IMR-90 (cell line): Measurements from ENCODE around the gene ATXN1. TPM values are rescaled to one million over a fixed set of nuclear protein-coding genes. Genes with fewer than 3 reads are reported as not detected.

Experiments used
- ATAC-seq: fragments of 200-7000 bp; cut with Tn5 transposase; 2 replicates; pipeline ENCODE4 v1.9.1; 2020; ENCODE audit warnings: low read depth, mild to moderate bottlenecking, moderate library complexity
- BruUV-seq: library from RNA; stranded (reverse); fragments of 400-500 nt; replicated peaks from 2 replicates; lab custom pipeline; 2021; lab: Mats Ljungman, UMichigan
- CTCF ChIA-PET: fragments of 300-600 bp; formaldehyde crosslinking; extraction: SDS; loops from one replicate; lab custom pipeline; 2021; ENCODE audit warnings: antibody characterized with exemption; lab: Yijun Ruan, JAX
- POLR2A ChIA-PET: fragments of 300-600 bp; sonication (Branson Sonifier 250); formaldehyde crosslinking; loops from one replicate; lab custom pipeline; 2022; ENCODE audit warnings: antibody characterized with exemption; ENCODE audit not compliant: unreplicated experiment; lab: Charles Lee
- DNase-seq: peaks from one replicate; pipeline ENCODE4 v3.0.0; 2013
- H2AFZ ChIP-seq: replicated peaks from 2 replicates; pipeline ENCODE3; 2013; ENCODE audit warnings: low read length, mild to moderate bottlenecking; ENCODE audit not compliant: poor library complexity
- H2AK5ac ChIP-seq: 2 replicates; pipeline ENCODE4 v1.6.1; 2013; ENCODE audit warnings: low read depth, low read length, inconsistent platforms
- H2AK9ac ChIP-seq: replicated peaks from 2 replicates; pipeline ENCODE3; 2013; ENCODE audit warnings: mild to moderate bottlenecking, low read depth, low read length, moderate library complexity; ENCODE audit not compliant: poor library complexity
- H2BK120ac ChIP-seq: 2 replicates; pipeline ENCODE4 v1.6.1; 2013; ENCODE audit warnings: low read depth, low read length, inconsistent platforms
- H2BK15ac ChIP-seq: 3 replicates; pipeline ENCODE4 v1.6.1; 2013; ENCODE audit warnings: low read depth, low read length, inconsistent platforms
- H2BK20ac ChIP-seq: 2 replicates; pipeline ENCODE4 v1.6.1; 2013; ENCODE audit warnings: low read depth, mild to moderate bottlenecking, inconsistent platforms, low read length, moderate library complexity
- H2BK5ac ChIP-seq: 2 replicates; pipeline ENCODE4 v1.6.1; 2013; ENCODE audit warnings: mild to moderate bottlenecking, low read depth, low read length, inconsistent platforms; ENCODE audit not compliant: poor library complexity, severe bottlenecking
- H3K14ac ChIP-seq: replicated peaks from 2 replicates; pipeline ENCODE4 v1.6.1; 2013; ENCODE audit warnings: low read depth, low read length, inconsistent platforms
- H3K18ac ChIP-seq: 2 replicates; pipeline ENCODE4 v1.6.1; 2013; ENCODE audit warnings: low read depth, low read length, control low read depth
- H3K23ac ChIP-seq: 2 replicates; pipeline ENCODE4 v1.6.1; 2013; ENCODE audit warnings: low read depth, low read length, inconsistent platforms
- H3K27ac ChIP-seq: 2 replicates; pipeline ENCODE4 v1.5.1; 2013; ENCODE audit warnings: mild to moderate bottlenecking, control low read depth, low read length; ENCODE audit not compliant: insufficient read depth
- H3K27me3 ChIP-seq: 2 replicates; pipeline ENCODE4 v1.6.1; 2013; ENCODE audit warnings: low read length; ENCODE audit not compliant: control insufficient read depth, insufficient read depth
- H3K36me3 ChIP-seq: 2 replicates; pipeline ENCODE4 v1.6.1; 2013; ENCODE audit warnings: low read length, mixed read lengths; ENCODE audit not compliant: control insufficient read depth, insufficient read depth
- H3K4ac ChIP-seq: 2 replicates; pipeline ENCODE4 v1.6.1; 2013; ENCODE audit warnings: low read depth, low read length, inconsistent platforms
- H3K4me1 ChIP-seq: 2 replicates; pipeline ENCODE4 v1.6.1; 2013; ENCODE audit warnings: low read length, mixed read lengths; ENCODE audit not compliant: control insufficient read depth, insufficient read depth
- H3K4me2 ChIP-seq: 2 replicates; pipeline ENCODE4 v1.6.1; 2013; ENCODE audit warnings: low read depth, mild to moderate bottlenecking, control low read depth, low read length, moderate library complexity
- H3K4me3 ChIP-seq: 2 replicates; pipeline ENCODE4 v1.5.1; 2013; ENCODE audit warnings: low read depth, mild to moderate bottlenecking, control low read depth, low read length, moderate library complexity; ENCODE audit not compliant: insufficient read depth
- H3K56ac ChIP-seq: 2 replicates; pipeline ENCODE4 v1.6.1; 2013; ENCODE audit warnings: low read length, inconsistent platforms; ENCODE audit not compliant: insufficient read depth; ENCODE audit errors: extremely low read depth
- H3K79me1 ChIP-seq, 2 experiments: 2 replicates each; pipeline ENCODE4 v1.6.1; 2013; ENCODE audit warnings: low read length in 2 of 2, inconsistent platforms in 1 of 2, low read depth in 1 of 2
- H3K9ac ChIP-seq: 2 replicates; pipeline ENCODE4 v1.6.1; 2013; ENCODE audit warnings: low read depth, low read length, control low read depth
- H3K9me1 ChIP-seq: 2 replicates; pipeline ENCODE4 v1.6.1; 2013; ENCODE audit warnings: low read length, inconsistent platforms; ENCODE audit not compliant: insufficient read depth
- H3K9me3 ChIP-seq: 2 replicates; pipeline ENCODE4 v1.6.1; 2013; ENCODE audit warnings: low read length; ENCODE audit not compliant: control insufficient read depth, insufficient read depth
- H4K20me1 ChIP-seq: 2 replicates; pipeline ENCODE4 v1.6.1; 2013; ENCODE audit warnings: low read length, inconsistent platforms; ENCODE audit not compliant: insufficient read depth
- H4K5ac ChIP-seq: 2 replicates; pipeline ENCODE4 v1.6.1; 2013; ENCODE audit warnings: mild to moderate bottlenecking, low read depth, low read length, control low read depth
- H4K8ac ChIP-seq, 2 experiments: 2 replicates each; pipeline ENCODE4 v1.6.1; 2013; ENCODE audit warnings: low read depth in 2 of 2, low read length in 2 of 2, control low read depth in 1 of 2, inconsistent platforms in 1 of 2
- H4K91ac ChIP-seq: 2 replicates; pipeline ENCODE4 v1.6.1; 2013; ENCODE audit warnings: low read depth, low read length, inconsistent platforms; ENCODE audit not compliant: insufficient read depth
- BHLHE40 ChIP-seq: fragments of 150-350 bp; IDR thresholded peaks from 2 replicates; pipeline ENCODE4 v1.6.1; 2016; ENCODE audit warnings: mild to moderate bottlenecking, low read depth, low read length
- CEBPB ChIP-seq: IDR thresholded peaks from 2 replicates; pipeline ENCODE4 v1.6.1; 2012; ENCODE audit warnings: low read depth, low read length, improper control_type of control experiment
- CHD1 ChIP-seq: IDR thresholded peaks from 2 replicates; pipeline ENCODE4 v1.6.1; 2012; ENCODE audit warnings: low read depth, low read length, improper control_type of control experiment
- FOS ChIP-seq: fragments of 150-350 bp; IDR thresholded peaks from 2 replicates; pipeline ENCODE4 v1.6.1; 2016; ENCODE audit warnings: low read depth, low read length
- MAFK ChIP-seq: IDR thresholded peaks from 2 replicates; pipeline ENCODE4 v1.6.1; 2012; ENCODE audit warnings: low read depth, low read length, improper control_type of control experiment
- MAZ ChIP-seq: IDR thresholded peaks from 2 replicates; pipeline ENCODE4 v1.6.1; 2012; ENCODE audit warnings: low read depth, mild to moderate bottlenecking, low read length, improper control_type of control experiment, moderate library complexity, borderline replicate concordance
- MXI1 ChIP-seq: IDR thresholded peaks from 2 replicates; pipeline ENCODE4 v1.6.1; 2012; ENCODE audit warnings: low read depth, mild to moderate bottlenecking, low read length, moderate library complexity, borderline replicate concordance
- NFE2L2 ChIP-seq: fragments of 150-350 bp; IDR thresholded peaks from 2 replicates; pipeline ENCODE4 v1.6.1; 2016; ENCODE audit warnings: low read depth, mild to moderate bottlenecking, low read length
- POLR2A ChIP-seq: IDR thresholded peaks from 2 replicates; pipeline ENCODE4 v1.6.1; 2012; ENCODE audit warnings: mild to moderate bottlenecking, low read depth, low read length
- RAD21 ChIP-seq: IDR thresholded peaks from 2 replicates; pipeline ENCODE4 v1.6.1; 2012; ENCODE audit warnings: low read length, improper control_type of control experiment
- RCOR1 ChIP-seq: IDR thresholded peaks from 2 replicates; pipeline ENCODE4 v1.6.1; 2012; ENCODE audit warnings: mild to moderate bottlenecking, low read length, improper control_type of control experiment; ENCODE audit not compliant: insufficient replicate concordance
- RFX5 ChIP-seq: IDR thresholded peaks from 2 replicates; pipeline ENCODE4 v1.8.0; 2012; ENCODE audit warnings: low read depth, mild to moderate bottlenecking, low read length, moderate library complexity
- WGBS, 2 experiments: methylation state at CpG; one replicate each; pipeline versions ENCODE4 v1.1.5 to v1.1.7; 2013; ENCODE audit warnings: missing lambda C conversion rate in 2 of 2; ENCODE audit not compliant: insufficient read length in 1 of 2; ENCODE audit errors: extremely low coverage in 2 of 2; 5-methylcytosine and 5-hydroxymethylcytosine counted together
- dilution Hi-C: fragments of 300-500 bp; cut with HindIII; formaldehyde crosslinking; loops from one replicate; pipeline ENCODE4 v1.14.3; 2018; ENCODE audit warnings: low sequenced_read_pairs; ENCODE audit not compliant: unreplicated experiment
- in situ Hi-C: fragments of 300-500 bp; cut with MboI; formaldehyde crosslinking; loops from 3 replicates; pipeline ENCODE4 v1.14.3; 2019; ENCODE audit warnings: low sequenced_read_pairs, inconsistent platforms, mixed read lengths
- intact Hi-C: fragments of 100-400 bp; cut with micrococcal nuclease; formaldehyde crosslinking; loops from 2 replicates; pipeline ENCODE4 v1.10.0; 2022
- polyA plus RNA-seq, 3 experiments: library from polyadenylated mRNA; depleted of rRNA; stranded (reverse); fragments of >200 nt; gene quantifications; 2 replicates each; pipeline ENCODE4 v1.2.3, GENCODE V29; 2012; ENCODE audit warnings: low replicate concordance in 1 of 3
- total RNA-seq: library from RNA; depleted of rRNA; stranded (reverse); fragments of >200 nt; gene quantifications from 2 replicates; pipeline ENCODE4 v1.2.3, GENCODE V29; 2012
- TF ChIP-seq, protein P1 (sequence below): fragments of 150-350 bp; IDR thresholded peaks from 2 replicates; pipeline ENCODE4 v1.6.1; 2017; ENCODE audit warnings: mild to moderate bottlenecking, antibody characterized with exemption, low read length, low read depth
- TF ChIP-seq, protein P2 (sequence below): fragments of 150-350 bp; IDR thresholded peaks from 2 replicates; pipeline ENCODE4 v1.6.1; 2016; ENCODE audit warnings: low read depth, mild to moderate bottlenecking, low read length, moderate library complexity, borderline replicate concordance

The ATXN1 gene
- total and polyA plus RNA-seq, 2 of the 4 experiments (the other 2 are of a cell fraction), result 7.3 to 11.1 TPM

DNA sequence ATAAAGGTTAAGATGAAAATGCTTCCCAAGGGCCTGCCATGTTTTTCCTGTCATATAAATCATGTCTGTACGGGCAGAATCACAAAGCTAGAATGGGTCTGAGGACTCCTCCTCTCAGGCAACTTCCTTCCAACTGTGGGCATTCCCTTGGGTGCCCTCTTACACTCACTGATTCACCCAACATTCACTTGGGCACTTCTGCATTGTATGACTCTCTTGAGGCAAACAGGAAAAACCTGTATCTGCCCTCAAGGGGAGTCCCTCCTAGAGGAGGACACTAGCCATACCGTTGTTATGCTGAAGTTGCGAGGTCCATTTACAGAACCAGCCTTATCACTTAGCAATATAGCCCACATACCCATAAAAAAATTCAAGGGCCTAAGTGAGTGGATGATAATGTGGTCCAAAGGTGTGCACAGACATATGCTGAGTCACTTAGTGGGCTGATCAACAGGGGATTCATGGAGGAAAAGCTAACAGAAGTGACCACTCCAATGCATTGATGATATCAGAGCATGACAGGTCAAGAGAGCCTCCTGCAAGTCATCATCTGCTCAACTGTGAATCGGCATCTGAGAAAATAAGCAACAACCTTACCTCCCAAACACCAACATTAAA, 131.1 kb downstream of the ATXN1 start:
- ChIA-PET CTCF (no interaction called here), POLR2A (no interaction called here)
- H3K4me1 ChIP-seq, result peaks cover 2% of the 10 kb centered on the region
- H3K36me3 ChIP-seq, result peaks cover 15% of the 10 kb centered on the region
- no peak for TF ChIP-seq POLR2A
- no peak for TF ChIP-seq RCOR1
- no peak for TF ChIP-seq RAD21
- TF ChIP-seq, protein P1, sequence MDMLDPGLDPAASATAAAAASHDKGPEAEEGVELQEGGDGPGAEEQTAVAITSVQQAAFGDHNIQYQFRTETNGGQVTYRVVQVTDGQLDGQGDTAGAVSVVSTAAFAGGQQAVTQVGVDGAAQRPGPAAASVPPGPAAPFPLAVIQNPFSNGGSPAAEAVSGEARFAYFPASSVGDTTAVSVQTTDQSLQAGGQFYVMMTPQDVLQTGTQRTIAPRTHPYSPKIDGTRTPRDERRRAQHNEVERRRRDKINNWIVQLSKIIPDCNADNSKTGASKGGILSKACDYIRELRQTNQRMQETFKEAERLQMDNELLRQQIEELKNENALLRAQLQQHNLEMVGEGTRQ, result no peak
- no peak for TF ChIP-seq CEBPB
- no peak for TF ChIP-seq BHLHE40
- no peak for TF ChIP-seq MXI1
- no peak for TF ChIP-seq NFE2L2
- TF ChIP-seq CHD1, result no peak
- TF ChIP-seq MAZ, result no peak
- no peak for TF ChIP-seq MAFK
- no peak for TF ChIP-seq RFX5
- TF ChIP-seq, protein P2, sequence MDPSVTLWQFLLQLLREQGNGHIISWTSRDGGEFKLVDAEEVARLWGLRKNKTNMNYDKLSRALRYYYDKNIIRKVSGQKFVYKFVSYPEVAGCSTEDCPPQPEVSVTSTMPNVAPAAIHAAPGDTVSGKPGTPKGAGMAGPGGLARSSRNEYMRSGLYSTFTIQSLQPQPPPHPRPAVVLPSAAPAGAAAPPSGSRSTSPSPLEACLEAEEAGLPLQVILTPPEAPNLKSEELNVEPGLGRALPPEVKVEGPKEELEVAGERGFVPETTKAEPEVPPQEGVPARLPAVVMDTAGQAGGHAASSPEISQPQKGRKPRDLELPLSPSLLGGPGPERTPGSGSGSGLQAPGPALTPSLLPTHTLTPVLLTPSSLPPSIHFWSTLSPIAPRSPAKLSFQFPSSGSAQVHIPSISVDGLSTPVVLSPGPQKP, result no peak
- TF ChIP-seq FOS, result no peak
- H3K4ac ChIP-seq, result no peak overlapping the region
- H3K4me3 ChIP-seq, result no peak overlapping the region
- no peak overlapping the region for H2AK9ac ChIP-seq
- no peak overlapping the region for H2BK20ac ChIP-seq
- peaks cover 8% of the 10 kb centered on the region; the same call in 1 of the 2 replicates for H3K9me1 ChIP-seq
- DNase-seq (no peak), ATAC-seq (no peak)
- no peaks in the 10 kb centered on the region for H3K9me3 ChIP-seq
- no peak overlapping the region for H2AK5ac ChIP-seq
- H3K23ac ChIP-seq, result no peak overlapping the region
- no peak overlapping the region for H3K56ac ChIP-seq
- no peak overlapping the region for H4K8ac ChIP-seq
- dilution Hi-C loops (no loop called here), intact Hi-C loops (no loop called here), in situ Hi-C loops (no loop called here)
- no peak overlapping the region for H2BK5ac ChIP-seq
- no peak overlapping the region for H2BK15ac ChIP-seq
- BruUV-seq, result no TSS peak
- peaks cover 8 to 19% of the 10 kb centered on the region in 2 experiments for H3K79me1 ChIP-seq
- no peak overlapping the region for H3K14ac ChIP-seq
- H4K20me1 ChIP-seq, result 0 out of 2 replicates have a peak, but pooled peaks cover 3% of the 10 kb centered on the region
- no peaks in the 10 kb centered on the region for H3K27me3 ChIP-seq
- 100% methylated on average over 1 of the region's 4 CpGs; no CpG with 5 or more reads in 1 of the 2 experiments for WGBS, 2 experiments
- H3K27ac ChIP-seq, result no peak overlapping the region
- no peak overlapping the region for H2AFZ ChIP-seq
- H2BK120ac ChIP-seq, result no peak overlapping the region
- H3K18ac ChIP-seq, result no peak overlapping the region
- H4K5ac ChIP-seq, result no peak overlapping the region
- no peak overlapping the region for H3K9ac ChIP-seq
- H3K4me2 ChIP-seq, result no peak overlapping the region
- H4K91ac ChIP-seq, result no peak overlapping the region
